Stimulated activated CD8-positive, alpha-beta memory T cell treated with anti-CD3 and anti-CD28 coated beads, Interleukin-4, amount 100 ng/mL, for 24 hours (primary cell): Measurements from ENCODE around the gene NUP62.
A peak's percentile ranks its signal among the peaks of the same experiment; 100 is the strongest.
"Not testable (repeated sequence)": the region's sequence is repeated elsewhere in the genome, so short reads cannot be mapped to it uniquely, and the experiment has no call there.

Experiments used
- DNase-seq: peaks from one replicate; pipeline ENCODE4 v3.0.0-alpha.2; 2020; ENCODE audit warnings: low read depth

NUP62 gene

GRCh38 chr19:49929121-49929610, at the start of gene NUP62, which contains the start of gene ATF5:
Gene NUP62, minus strand, starts transcription at chr19:49929504. Its CDS starts 19,697 bp downstream, at chr19:49909807.
Gene ATF5, plus strand, starts transcription at chr19:49929205. Its CDS starts 1,646 bp downstream, at chr19:49930851.
- DNase-seq = peak; percentile 90

GRCh38 chr19:49978324-49978723, 49.0 kb upstream of the NUP62 start:
- no peak for DNase-seq

GRCh38 chr19:49977881-49978280, 48.6 kb upstream of the NUP62 start:
- no peak for DNase-seq

- no peak for DNase-seq
Observed at GRCh38 chr19:49977076-49977475, 47.8 kb upstream of the NUP62 start.

GRCh38 chr19:49976496-49976895, 47.2 kb upstream of the NUP62 start:
- no peak for DNase-seq

- no peak for DNase-seq
Observed at GRCh38 chr19:49975051-49975450, 45.7 kb upstream of the NUP62 start.

GRCh38 chr19:49973987-49974386, 44.7 kb upstream of the NUP62 start:
- no peak for DNase-seq

GRCh38 chr19:49972841-49973240, 43.5 kb upstream of the NUP62 start:
- no peak for DNase-seq

GRCh38 chr19:49971991-49972411, 42.7 kb upstream of the NUP62 start:
- no peak for DNase-seq

GRCh38 chr19:49969355-49969754, 40.1 kb upstream of the NUP62 start:
- not testable (repeated sequence) for DNase-seq

- DNase-seq = no peak
Observed at GRCh38 chr19:49968279-49968922, 39.1 kb upstream of the NUP62 start.

GRCh38 chr19:49960980-49961379, 31.7 kb upstream of the NUP62 start, which contains the start of gene SIGLEC11:
Gene SIGLEC11, minus strand, starts transcription at chr19:49961172. Its CDS starts 91 bp downstream, at chr19:49961081.
- not testable (repeated sequence) for DNase-seq

- not testable (repeated sequence) for DNase-seq
Observed at GRCh38 chr19:49959892-49960291, 30.6 kb upstream of the NUP62 start.

GRCh38 chr19:49958596-49958995, 29.3 kb upstream of the NUP62 start:
- DNase-seq = not testable (repeated sequence)

GRCh38 chr19:49958144-49958543, 28.8 kb upstream of the NUP62 start:
- not testable (repeated sequence) for DNase-seq

GRCh38 chr19:49957262-49957915, 28.1 kb upstream of the NUP62 start:
- no peak for DNase-seq

GRCh38 chr19:49956115-49956495, 26.8 kb upstream of the NUP62 start:
- DNase-seq = no peak

GRCh38 chr19:49954933-49955332, 25.6 kb upstream of the NUP62 start:
- no peak for DNase-seq

GRCh38 chr19:49954092-49954829, 25.0 kb upstream of the NUP62 start:
- DNase-seq = no peak

GRCh38 chr19:49953416-49953815, 24.1 kb upstream of the NUP62 start:
- no peak for DNase-seq

GRCh38 chr19:49952906-49953305, 23.6 kb upstream of the NUP62 start:
- DNase-seq = no peak

- no peak for DNase-seq
Observed at GRCh38 chr19:49952479-49952836, 23.2 kb upstream of the NUP62 start.
